Neutrophil (primary cell): Measurements from ENCODE around the gene PPARA.

Experiments
- H3K27ac ChIP-seq: fragments of 200-600 bp; sonication (generic); 2 replicates; pipeline ENCODE4 v1.5.1; 2016; ENCODE audit warnings: mild to moderate bottlenecking, moderate library complexity
- H3K27me3 ChIP-seq: fragments of 200-600 bp; sonication (generic); 2 replicates; pipeline ENCODE4 v1.6.0; 2016; ENCODE audit warnings: mild to moderate bottlenecking
- H3K36me3 ChIP-seq: fragments of 200-600 bp; sonication (generic); 2 replicates; pipeline ENCODE4 v1.5.1; 2017
- H3K4me1 ChIP-seq, 2 experiments: fragments of 200-600 bp in 1 of 2; sonication (generic) in 1 of 2; 1 replicate in 1 of 2; 2 replicates in 1 of 2; pipeline versions ENCODE4 v1.5.1 to v1.6.1; 2013 to 2016; ENCODE audit warnings: low read depth in 1 of 2, low read length in 1 of 2, mild to moderate bottlenecking in 1 of 2, moderate library complexity in 1 of 2; ENCODE audit not compliant: control insufficient read depth in 1 of 2, insufficient read depth in 1 of 2
- H3K4me3 ChIP-seq, 2 experiments: fragments of 200-600 bp in 1 of 2; sonication (generic) in 1 of 2; 1 replicate in 1 of 2; 2 replicates in 1 of 2; pipeline ENCODE4 v1.5.1; 2013 to 2016; ENCODE audit warnings: low read depth in 1 of 2, low read length in 1 of 2, mild to moderate bottlenecking in 1 of 2, moderate library complexity in 1 of 2
- H3K9me3 ChIP-seq: fragments of 200-600 bp; sonication (generic); 2 replicates; pipeline ENCODE4 v1.5.1; 2016
- TF ChIP-seq, protein P1 (sequence below): fragments of 200-600 bp; sonication (generic); IDR thresholded peaks from 2 replicates; pipeline ENCODE4 v1.5.1; 2016; ENCODE audit warnings: antibody characterized with exemption

Gene PPARA

DNA sequence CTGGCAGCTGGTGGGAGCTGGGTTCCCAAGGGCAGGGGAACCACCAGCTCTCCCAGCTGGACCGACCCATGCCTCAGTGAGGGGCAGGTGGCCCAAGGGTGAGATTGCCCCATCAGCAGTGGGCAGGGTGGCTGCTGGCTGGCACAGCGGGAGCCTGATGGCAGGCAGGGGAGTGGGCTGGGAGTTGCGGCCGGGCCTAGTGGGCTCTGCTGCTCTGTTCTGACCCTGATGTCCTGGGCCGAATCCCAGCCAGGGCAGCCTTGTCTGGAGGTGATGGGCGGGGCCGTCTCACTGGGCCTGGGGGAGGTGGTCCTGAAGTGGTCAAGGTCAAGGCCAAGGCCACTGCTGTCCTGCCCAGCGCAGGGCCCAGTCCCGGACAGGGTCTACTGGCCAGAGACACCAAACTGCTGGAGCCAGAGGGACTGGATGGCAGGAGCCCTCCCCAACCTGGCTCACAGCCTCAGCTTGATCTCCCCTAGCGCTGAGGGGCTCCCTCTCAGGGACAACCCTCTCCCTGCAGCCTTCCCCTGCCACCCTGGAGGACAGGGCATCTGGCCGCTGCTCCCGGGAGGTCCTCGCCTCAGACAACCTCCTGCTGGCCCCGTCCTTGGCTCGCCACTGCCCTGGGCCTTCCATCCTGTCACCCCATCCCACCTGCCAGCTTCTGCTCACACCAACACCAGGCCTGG lies 26.5 kb upstream of the PPARA start:
- Histone ChIP-seq H3K4me1 (peaks cover 0 to 6% of the 10 kb centered on the region in 2 experiments), H3K27ac (no peak overlapping the region), H3K36me3 (no peaks in the 10 kb centered on the region), H3K27me3 (peaks cover 13% of the 10 kb centered on the region), H3K9me3 (no peaks in the 10 kb centered on the region), H3K4me3 (no peak overlapping the region)
- TF ChIP-seq, protein P1, sequence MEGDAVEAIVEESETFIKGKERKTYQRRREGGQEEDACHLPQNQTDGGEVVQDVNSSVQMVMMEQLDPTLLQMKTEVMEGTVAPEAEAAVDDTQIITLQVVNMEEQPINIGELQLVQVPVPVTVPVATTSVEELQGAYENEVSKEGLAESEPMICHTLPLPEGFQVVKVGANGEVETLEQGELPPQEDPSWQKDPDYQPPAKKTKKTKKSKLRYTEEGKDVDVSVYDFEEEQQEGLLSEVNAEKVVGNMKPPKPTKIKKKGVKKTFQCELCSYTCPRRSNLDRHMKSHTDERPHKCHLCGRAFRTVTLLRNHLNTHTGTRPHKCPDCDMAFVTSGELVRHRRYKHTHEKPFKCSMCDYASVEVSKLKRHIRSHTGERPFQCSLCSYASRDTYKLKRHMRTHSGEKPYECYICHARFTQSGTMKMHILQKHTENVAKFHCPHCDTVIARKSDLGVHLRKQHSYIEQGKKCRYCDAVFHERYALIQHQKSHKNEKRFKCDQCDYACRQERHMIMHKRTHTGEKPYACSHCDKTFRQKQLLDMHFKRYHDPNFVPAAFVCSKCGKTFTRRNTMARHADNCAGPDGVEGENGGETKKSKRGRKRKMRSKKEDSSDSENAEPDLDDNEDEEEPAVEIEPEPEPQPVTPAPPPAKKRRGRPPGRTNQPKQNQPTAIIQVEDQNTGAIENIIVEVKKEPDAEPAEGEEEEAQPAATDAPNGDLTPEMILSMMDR = no peak

DNA sequence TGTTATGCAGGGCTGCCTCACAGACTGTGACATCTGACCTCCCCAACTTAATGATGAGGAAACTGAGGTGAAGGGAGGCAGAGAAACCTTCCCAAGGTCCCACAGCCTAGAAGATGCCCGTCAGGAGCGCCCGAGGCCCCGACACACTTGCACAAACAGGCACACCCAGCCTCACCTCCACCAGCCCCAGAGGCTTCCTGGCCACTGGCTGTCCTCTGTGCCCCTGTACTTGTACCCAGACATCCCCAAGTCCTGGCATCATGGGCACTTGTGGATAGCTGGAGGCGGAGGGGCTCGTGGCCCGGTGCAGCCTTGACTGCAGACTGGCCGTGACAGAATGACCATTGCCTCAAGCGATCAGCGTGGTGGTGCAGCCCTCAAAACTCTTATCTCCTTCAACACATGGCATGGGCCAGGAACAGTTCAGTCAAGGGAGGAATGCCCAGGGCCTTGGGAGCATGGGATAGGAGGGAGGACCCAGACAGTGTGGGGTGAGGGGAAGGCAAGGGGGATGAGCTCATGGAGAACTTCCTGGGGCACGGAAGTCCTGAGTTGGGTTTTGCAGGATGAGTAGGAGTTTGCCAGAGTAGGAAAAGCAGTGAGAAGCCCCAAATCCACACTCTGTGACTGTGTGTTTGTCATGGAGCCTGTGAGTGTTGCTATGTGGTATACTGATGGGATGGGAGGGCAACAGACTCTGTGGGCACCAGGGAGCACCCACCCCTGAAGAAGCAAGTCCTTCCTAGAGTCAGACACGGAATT lies 25.8 kb upstream of the PPARA start:
- TF ChIP-seq, protein P1 = no peak
- no peaks in the 10 kb centered on the region for H3K9me3 ChIP-seq
- H3K4me1 ChIP-seq = peaks cover 4 to 11% of the 10 kb centered on the region in 2 experiments
- no peaks in the 10 kb centered on the region for H3K36me3 ChIP-seq
- no peak overlapping the region for H3K4me3 ChIP-seq
- peaks cover 20% of the 10 kb centered on the region for H3K27me3 ChIP-seq
- no peak overlapping the region for H3K27ac ChIP-seq

DNA sequence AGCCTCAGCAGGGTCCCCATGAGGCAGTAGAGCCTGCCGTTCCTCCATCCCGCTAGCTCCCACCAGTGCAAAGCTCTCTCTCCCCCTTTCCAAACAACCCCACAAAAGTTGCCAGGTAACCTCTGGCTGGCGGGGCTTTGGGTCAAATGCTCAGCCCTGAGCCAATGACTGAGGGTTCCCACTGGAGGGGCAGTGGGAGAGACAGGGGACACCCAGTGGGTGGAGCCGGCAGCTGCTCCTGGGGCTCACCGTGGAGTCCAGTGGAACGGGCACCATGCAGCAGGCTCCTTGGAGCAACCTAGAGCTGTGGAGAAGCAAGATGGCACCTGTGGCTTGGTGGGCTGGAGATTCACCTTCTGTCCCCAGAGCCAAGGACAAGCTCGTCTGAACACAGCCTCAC lies 25.0 kb upstream of the PPARA start:
- no peak overlapping the region for H3K4me3 ChIP-seq
- no peaks in the 10 kb centered on the region for H3K9me3 ChIP-seq
- peaks cover 28% of the 10 kb centered on the region for H3K27me3 ChIP-seq
- no peaks in the 10 kb centered on the region for H3K36me3 ChIP-seq
- TF ChIP-seq, protein P1 = no peak
- H3K4me1 ChIP-seq = peaks cover 5 to 16% of the 10 kb centered on the region in 2 experiments
- no peak overlapping the region for H3K27ac ChIP-seq

DNA sequence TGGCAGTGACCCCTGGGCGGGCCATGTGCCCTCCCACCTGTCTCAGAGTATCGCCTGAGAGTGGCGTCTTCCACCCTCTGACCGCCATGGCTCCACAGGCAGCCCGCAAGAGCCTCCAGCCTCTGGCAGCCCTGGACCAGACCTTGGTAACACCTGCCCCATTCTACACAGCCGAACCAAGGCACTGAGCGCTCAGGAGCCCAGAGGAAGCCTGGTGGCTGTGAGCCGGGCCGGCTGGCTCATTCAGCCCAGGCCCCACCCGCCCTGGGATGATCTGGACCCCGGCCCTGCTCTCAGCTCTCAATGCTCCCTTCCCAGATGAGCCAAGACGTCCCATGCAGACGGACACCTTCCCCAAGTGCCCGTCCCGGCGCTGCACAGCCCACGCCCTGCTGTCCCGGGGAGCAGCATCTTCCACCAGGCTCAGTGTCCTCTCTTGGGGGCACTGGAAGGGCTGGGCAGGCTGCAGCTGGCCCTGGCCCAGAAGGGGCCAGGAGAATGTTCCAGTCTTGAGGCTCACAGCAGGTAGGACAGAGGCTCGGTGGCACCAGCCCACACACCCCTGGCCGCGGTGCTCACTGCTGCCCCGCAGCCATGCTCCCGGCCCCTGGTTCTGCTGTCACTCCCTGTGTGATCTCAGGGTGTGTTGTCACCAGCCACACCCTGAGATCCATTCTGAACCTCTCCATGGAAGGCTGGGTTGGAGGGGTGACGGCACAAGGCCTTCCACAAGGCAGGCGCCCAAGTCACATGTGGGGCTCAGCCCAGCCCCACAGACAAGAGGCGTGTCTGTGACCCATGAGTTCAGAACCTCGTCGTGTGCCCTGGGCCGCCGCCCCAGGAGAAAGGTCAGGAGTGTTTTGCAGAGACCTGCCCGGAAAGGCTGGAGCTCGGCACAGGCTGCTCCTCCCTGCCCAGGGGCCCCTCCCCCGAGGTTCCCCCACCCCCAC lies 24.2 kb upstream of the PPARA start:
- peaks cover 5 to 16% of the 10 kb centered on the region in 2 experiments for H3K4me1 ChIP-seq
- no peak overlapping the region for H3K27ac ChIP-seq
- peaks cover 28% of the 10 kb centered on the region for H3K27me3 ChIP-seq
- TF ChIP-seq, protein P1 = no peak
- no peaks in the 10 kb centered on the region for H3K9me3 ChIP-seq
- no peaks in the 10 kb centered on the region for H3K36me3 ChIP-seq
- H3K4me3 ChIP-seq = no peak overlapping the region

DNA sequence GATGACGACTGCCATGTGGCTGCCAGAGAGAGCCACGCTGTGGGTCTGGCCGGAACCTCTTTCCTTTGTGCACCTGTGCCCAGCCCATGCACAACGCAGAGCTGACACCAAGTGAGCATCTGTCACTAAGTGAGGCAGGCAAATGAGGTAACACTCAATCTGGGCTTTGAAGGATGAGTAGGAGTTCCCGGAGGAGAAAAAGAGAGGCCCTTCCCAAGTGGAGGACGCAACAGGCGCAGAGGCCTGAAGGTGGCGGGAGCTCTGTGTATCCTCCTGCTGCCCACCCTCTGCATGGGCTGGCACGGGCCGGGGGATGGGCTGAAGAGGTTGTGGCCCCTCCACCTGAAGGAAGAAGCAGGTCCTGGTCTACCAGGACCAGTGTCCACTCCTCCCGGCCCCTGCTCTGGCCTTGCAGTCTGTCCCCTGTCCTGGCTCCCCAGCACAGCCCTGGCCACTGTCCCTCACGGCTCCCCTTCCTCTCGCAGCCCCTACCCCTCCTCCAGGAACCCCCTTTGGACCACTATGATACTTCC lies 23.4 kb upstream of the PPARA start:
- peaks cover 5 to 16% of the 10 kb centered on the region in 2 experiments for H3K4me1 ChIP-seq
- H3K36me3 ChIP-seq = no peaks in the 10 kb centered on the region
- no peaks in the 10 kb centered on the region for H3K9me3 ChIP-seq
- TF ChIP-seq, protein P1 = no peak
- peaks cover 28% of the 10 kb centered on the region for H3K27me3 ChIP-seq
- no peak overlapping the region for H3K4me3 ChIP-seq
- no peak overlapping the region for H3K27ac ChIP-seq
